Measurements from ENCODE around the gene ELOA2.

GRCh38 chr18:47062471-47062870 is 27.1 kb upstream of the ELOA2 start:
- TF ChIP-seq, protein P1, sequence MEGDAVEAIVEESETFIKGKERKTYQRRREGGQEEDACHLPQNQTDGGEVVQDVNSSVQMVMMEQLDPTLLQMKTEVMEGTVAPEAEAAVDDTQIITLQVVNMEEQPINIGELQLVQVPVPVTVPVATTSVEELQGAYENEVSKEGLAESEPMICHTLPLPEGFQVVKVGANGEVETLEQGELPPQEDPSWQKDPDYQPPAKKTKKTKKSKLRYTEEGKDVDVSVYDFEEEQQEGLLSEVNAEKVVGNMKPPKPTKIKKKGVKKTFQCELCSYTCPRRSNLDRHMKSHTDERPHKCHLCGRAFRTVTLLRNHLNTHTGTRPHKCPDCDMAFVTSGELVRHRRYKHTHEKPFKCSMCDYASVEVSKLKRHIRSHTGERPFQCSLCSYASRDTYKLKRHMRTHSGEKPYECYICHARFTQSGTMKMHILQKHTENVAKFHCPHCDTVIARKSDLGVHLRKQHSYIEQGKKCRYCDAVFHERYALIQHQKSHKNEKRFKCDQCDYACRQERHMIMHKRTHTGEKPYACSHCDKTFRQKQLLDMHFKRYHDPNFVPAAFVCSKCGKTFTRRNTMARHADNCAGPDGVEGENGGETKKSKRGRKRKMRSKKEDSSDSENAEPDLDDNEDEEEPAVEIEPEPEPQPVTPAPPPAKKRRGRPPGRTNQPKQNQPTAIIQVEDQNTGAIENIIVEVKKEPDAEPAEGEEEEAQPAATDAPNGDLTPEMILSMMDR (IDR thresholded peaks at IDR 0.05): no peak
- TF ChIP-seq POLR2A (IDR thresholded peaks at IDR 0.05) (no peak), EP300 (IDR thresholded peaks at IDR 0.05) (no peak), POLR2AphosphoS5 (IDR thresholded peaks at IDR 0.05) (no peak)
